Stimulated activated CD8-positive, alpha-beta memory T cell treated with anti-CD3 and anti-CD28 coated beads, Interleukin-4, amount 100 ng/mL, for 24 hours (primary cell): Measurements from ENCODE around the gene PRKCI.
"Not testable (repeated sequence)": the region's sequence is repeated elsewhere in the genome, so short reads cannot be mapped to it uniquely, and the experiment has no call there.

Source experiments
- DNase-seq: peaks from one replicate; pipeline ENCODE4 v3.0.0-alpha.2; 2020; ENCODE audit warnings: low read depth

The PRKCI gene

DNA sequence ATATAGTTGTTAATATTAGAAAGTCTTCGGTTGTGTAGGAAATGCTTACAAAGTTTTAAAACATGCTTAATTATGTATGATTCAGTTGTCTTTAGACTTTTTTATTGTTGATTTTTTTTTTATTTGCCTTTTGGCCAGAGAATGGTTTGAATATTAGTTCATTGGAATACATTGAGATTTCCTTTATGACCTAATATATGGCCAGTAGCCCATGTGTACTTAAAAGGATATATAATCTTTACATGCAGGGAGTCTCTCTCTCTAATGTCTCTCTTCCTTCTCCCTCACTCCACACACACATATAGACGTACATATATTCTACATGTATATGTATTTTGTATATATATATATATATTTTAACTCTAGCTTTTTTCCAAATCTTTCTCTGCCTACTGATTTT is 68.0 kb downstream of the PRKCI start:
- DNase-seq = no peak

DNA sequence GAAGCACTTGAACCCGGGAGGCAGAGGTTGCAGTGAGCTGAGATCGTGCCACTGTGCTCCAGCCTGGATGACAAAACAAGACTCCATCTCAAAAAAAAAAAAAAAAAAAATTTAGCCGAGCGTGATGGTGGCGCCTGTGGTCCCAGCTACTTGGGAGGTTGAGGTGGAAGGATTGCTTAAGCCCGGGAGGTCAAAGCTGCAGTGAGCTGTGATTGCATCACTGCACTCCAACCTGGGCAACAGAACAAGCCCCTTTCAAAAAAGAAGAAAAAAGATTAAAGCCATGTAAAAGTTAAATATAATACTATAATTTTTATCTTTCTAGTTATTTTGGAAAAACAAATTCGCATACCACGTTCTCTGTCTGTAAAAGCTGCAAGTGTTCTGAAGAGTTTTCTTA is 73.4 kb downstream of the PRKCI start:
- no peak for DNase-seq

DNA sequence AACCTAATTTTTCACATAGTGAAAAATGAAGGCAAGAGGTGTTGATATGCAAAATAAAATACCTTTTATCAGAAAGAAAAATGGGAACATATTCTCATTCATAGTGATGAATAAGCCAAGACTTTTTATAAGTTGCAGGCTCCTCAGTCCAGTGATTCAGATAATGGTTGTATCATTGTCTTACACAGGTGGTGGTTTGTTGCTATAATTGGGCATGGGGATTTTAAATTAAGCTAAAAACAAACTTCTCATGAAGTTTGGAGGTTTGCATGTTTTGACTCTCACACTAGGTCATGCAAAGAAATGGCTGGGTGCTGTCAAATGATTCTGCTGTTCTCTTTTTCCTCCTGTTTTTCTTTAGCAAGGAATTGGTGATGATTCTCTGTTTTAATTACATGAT is 74.5 kb downstream of the PRKCI start:
- no peak for DNase-seq

DNA sequence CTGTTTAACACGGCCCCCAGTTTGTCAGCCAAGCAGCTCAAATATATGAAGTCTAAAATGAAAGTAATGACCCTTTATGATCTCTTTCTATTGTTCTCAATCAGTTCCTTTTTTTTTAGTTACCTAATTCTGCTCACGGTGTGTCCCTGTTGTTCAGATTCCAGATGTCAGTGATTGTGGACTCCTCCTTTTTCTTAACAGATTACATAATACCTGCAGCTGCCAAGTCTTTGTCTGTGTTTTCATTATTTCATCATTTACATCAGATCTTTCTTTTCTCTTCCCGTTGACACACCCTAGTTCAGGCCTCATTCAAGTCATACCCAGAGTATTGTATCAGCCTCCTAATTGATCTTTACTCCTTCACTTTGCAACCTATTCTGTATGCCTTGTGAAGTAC is 79.2 kb downstream of the PRKCI start:
- no peak for DNase-seq

- DNase-seq = no peak
Observed at GRCh38 chr3:170302008-170302407, 79.8 kb downstream of the PRKCI start.

GRCh38 chr3:170306015-170306414 is 83.8 kb downstream of the PRKCI start:
- no peak for DNase-seq

DNA sequence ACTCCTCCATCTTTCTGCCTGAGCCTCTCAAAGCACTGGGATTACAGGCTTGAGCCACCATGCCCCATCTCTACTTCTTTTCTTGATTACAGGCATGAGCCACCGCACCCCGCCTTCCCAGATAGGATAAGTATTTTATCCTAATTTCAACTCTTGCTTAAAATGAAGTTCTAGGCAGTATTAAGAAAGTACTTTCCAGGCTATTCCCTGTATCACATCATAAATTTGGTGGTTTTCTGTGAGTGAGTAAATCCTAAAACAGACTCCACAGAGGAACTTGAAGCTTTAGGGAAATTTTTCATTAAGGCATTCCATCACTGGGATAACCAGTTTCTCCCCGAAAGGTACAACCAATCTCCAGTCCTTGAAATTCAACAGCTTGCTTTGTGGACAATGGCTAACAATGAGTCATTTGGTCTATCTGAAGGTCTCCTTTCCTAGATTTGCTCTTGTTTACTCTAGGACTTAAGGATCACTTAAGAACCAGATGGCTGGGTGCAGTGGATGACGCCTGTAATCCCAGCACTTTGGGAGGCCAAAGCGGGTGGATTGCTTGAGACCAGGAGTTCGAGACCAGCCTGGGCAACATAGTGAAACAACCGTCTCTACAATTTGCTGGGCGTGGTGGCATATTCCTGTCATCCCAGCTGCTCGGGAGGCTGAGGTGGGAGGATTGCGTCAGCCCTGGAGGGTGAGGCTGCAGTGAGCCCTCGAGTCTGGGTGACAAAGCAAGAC is 85.6 kb downstream of the PRKCI start:
- no peak for DNase-seq

DNA sequence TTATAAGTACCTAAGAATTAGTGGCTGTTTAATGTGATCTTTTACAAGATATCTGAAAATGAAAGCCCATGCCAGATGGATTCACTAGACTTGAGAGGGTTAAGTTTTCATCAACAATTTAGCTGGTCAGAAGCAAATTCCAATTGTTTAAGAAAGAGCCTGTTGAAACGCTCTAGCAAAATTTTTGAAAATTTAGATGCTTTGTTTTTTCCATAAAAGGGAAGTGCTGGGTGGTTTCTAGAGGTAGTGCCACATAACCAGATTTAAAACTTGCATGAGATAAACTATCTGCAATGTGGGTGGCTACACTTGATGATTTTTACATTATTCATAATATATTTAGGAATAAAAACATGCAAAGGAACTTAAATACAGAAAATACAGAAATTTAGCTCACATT is 86.8 kb downstream of the PRKCI start:
- no peak for DNase-seq

GRCh38 chr3:170317954-170318353 is 95.7 kb downstream of the PRKCI start:
- no peak for DNase-seq

- DNase-seq = no peak
Observed at GRCh38 chr3:170320461-170321121, 98.4 kb downstream of the PRKCI start.

DNA sequence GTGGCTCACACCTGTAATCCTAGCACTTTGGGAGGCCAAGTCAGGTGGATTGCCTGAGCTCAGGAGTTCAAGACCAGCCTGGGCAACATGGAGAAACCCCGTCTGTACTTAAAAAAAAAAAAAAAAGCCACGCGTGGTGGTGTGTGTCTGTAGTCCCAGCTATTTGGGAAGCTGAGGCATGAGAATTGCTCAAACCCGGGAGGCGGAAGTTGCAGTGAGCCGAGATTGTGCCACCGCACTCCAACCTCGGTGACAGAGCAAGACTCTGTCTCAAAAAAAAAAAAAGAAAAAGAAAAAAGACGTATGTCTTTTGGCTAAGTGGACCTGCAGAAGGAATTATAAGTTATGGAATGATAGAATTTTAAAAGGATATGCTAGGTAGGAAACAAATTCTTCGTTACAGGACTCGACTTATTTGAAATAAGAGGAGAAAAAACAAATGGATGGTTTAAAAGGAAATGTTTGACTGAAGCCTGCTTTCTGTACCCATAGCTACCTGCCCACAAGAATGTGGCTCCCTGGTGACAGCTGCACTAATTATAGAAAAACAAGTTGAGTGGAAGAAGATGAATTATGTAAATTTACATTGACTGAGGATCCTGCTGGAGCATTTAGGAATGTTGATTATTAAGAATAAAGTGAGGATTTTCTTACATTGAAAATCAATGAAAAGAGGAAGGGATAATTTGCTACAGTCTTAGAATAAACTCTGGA is 99.3 kb downstream of the PRKCI start:
- no peak for DNase-seq

- DNase-seq = no peak
Observed at GRCh38 chr3:170322566-170323269, 100.5 kb downstream of the PRKCI start.

- DNase-seq = no peak
Observed at GRCh38 chr3:170323331-170323730, 101.1 kb downstream of the PRKCI start.

DNA sequence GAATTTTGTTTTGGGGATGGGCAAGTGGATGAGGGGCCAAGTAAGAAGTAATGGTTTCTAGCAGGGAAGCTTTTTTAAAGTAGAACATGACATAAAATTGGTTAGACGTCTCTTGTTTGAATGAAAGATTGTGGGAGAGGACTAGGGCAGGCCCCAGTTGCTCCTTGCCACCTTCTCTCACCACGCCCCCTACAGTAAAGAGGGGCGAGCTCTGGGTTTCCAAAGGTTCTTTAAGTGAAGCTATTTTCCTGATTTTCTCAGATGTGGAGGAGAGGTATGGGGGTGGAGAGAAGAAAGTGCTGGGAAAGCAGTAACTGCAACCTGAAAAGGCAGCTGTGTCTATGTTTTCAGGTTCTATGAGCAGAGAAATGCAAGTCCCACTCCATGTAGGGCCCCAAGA is 102.7 kb downstream of the PRKCI start:
- no peak for DNase-seq

- DNase-seq = no peak
Observed at GRCh38 chr3:170327040-170327808, 105.0 kb downstream of the PRKCI start.

DNA sequence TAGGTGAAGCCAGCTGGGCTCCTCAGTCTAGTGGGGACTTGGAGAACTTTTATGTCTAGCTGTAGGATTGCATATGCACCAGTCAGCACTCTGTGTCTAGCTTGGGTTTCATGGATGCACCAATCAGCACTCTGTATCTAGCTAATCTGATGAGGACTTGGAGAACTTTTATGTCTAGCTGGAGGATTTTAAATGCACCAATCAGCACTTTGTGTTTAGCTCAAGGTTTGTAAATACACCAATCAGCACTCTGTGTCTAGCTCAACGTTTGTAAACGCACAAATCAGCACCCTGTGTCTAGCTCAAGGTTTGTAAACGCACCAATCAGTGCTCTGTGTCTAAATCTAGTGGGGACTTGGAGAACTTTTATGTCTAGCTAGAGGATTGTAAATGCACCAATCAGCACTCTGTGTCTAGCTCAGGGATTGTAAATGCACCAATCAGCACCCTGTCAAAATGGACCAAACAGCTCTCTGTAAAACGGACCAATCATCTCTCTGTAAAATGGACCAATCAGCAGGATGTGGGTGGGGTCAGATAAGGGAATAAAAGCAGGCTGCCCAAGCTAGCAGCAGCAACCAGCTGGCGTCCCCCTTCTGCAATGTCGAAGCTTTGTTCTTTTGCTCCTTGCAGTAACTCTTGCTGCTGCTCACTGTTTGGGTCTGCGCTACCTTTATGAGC is 105.8 kb downstream of the PRKCI start:
- not testable (repeated sequence) for DNase-seq

GRCh38 chr3:170330366-170330765 is 108.1 kb downstream of the PRKCI start:
- no peak for DNase-seq

DNA sequence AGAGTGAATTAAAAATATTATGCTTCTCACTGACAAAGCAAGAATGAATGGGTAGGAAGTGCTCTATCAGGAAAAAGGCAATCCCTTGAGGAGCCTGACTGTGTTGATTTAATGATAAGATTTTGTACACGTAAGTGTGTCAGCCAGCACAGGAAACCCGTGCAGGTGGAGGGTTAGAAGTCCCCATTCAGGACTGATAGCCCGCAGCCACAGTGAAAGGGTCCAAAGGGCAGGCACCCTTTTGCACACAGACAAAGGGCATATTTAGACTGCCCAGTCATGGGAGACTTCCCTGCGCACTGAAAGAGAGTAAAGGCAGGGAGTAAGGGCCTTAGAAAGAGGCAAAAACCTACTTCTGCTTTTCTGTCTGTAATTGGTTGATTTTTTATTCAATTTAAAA is 108.9 kb downstream of the PRKCI start:
- no peak for DNase-seq

GRCh38 chr3:170337420-170337819 is 115.2 kb downstream of the PRKCI start:
- DNase-seq = no peak

- no peak for DNase-seq
Observed at GRCh38 chr3:170338690-170339340, 116.6 kb downstream of the PRKCI start.

DNA sequence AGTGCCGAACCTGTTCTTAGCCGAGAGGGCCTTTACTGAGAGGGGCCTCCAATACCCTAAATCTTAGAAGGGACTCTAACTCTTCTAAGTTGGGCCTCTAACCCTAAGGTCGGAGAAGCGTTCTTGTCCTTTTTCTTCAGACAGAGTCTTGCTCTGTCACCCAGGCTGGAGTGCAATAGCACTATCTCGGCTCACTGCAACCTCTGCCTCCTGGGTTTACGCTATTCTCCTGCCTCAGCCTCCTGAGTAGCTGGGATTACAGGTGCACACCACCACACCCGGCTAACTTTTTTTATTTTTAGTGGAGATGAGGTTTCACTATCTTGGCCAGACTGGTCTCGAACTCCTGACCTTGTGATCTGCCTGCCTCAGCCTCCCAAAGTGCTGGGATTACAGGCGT is 120.0 kb downstream of the PRKCI start:
- not testable (repeated sequence) for DNase-seq
